ENCODE data around the gene LTB. TPM values are rescaled to one million over a fixed set of nuclear protein-coding genes. Genes with fewer than 3 reads are reported as not detected.

LTB gene
- total and polyA plus RNA-seq, 2 of the 13 experiments (the other 11 are each of a cell fraction or from before 2014, with no cell fraction given): 0.09 to 0.22 TPM

- H3K4me2 ChIP-seq (ENCODE audit: low read depth, low read length): peak overlapping the region; percentile 91
- in situ Hi-C loops (cut with HindIII; ENCODE audit: extremely low pct_ligation_motif_present, low pct_unique_long_range_greater_than_20kb) (no loop called here), intact Hi-C loops (cut with micrococcal nuclease; ENCODE audit: unreplicated experiment) (no loop called here)
- no peak overlapping the region for H2AFZ ChIP-seq (ENCODE audit: low read length)
- ChIA-PET CTCF (ENCODE audit: low intra/inter-chr PET ratio, low total read pairs) (interaction anchor here (1.4 kb wide), 1 partner anchor 17 kb away, joined by 3 read pairs; no protein-coding TSS in a partner anchor), POLR2A (interaction anchor here (1.2 to 2.1 kb wide), 6 partner anchors 17 to 247 kb away, joined by 3 to 10 read pairs (median 4); partner anchors contain the start of genes BAG6, C6orf47, DDX39B and NEU1)
- H3K27ac ChIP-seq (ENCODE audit: extremely low read length, insufficient read depth, low read length): no peak overlapping the region
- TF ChIP-seq MAFF (IDR thresholded peaks at IDR 0.05; ENCODE audit: low read depth, low read length): 0 out of 2 replicates have a peak, but pooled peaks have one; percentile 5
- TF ChIP-seq MAFK (conservative IDR thresholded peaks at IDR 0.05 in 1 of 2, IDR thresholded peaks at IDR 0.05 in 1 of 2; ENCODE audit: low read length in 2 of 2): peak in 1 of 2 experiments; percentile 22; a peak in 1 of 4 replicates
- TF ChIP-seq ZFP91 (CRISPR knock-in tag; IDR thresholded peaks at IDR 0.05; ENCODE audit: borderline replicate concordance): 0 out of 2 replicates have a peak, but pooled peaks have one; percentile 6
- TF ChIP-seq ZNF629 (CRISPR knock-in tag; conservative IDR thresholded peaks at IDR 0.05): no peak
- H3K9me3 ChIP-seq (ENCODE audit: low read length): no peaks in the 10 kb centered on the region
- no peak for DNase-seq (ENCODE audit: low spot score)
- ATAC-seq: no peak
- H4K20me1 ChIP-seq (ENCODE audit: insufficient read depth, low read length): no peaks in the 10 kb centered on the region
- no peaks in the 10 kb centered on the region for H3K36me3 ChIP-seq (replicated peaks in 1 of 2; ENCODE audit: control insufficient read depth in 1 of 2, insufficient read depth in 2 of 2, low read length in 2 of 2)
- no peaks in the 10 kb centered on the region for H3K79me2 ChIP-seq (ENCODE audit: insufficient read depth, low read length)
- no peak for FAIRE-seq
- H3K27me3 ChIP-seq (ENCODE audit: control insufficient read depth in 1 of 2, insufficient read depth in 2 of 2, low read length in 2 of 2): no peaks in the 10 kb centered on the region
- H3K4me3 ChIP-seq (replicated peaks in 1 of 3; ENCODE audit: insufficient read depth in 1 of 3, low read depth in 2 of 3, low read length in 3 of 3): no peak overlapping the region
- BruUV-seq (replicated peaks): no TSS peak
- H3K4me1 ChIP-seq (ENCODE audit: insufficient read depth, low read length): peaks cover 39% of the 10 kb centered on the region
- H3K9ac ChIP-seq (ENCODE audit: insufficient read depth, low read depth, low read length): no peak overlapping the region
- whole genome bisulfite sequencing (ENCODE audit: low lambda C conversion rate): 59% methylated on average over 7 of the region's 7 CpGs
Observed at GRCh38 chr6:31615748-31616147, 33.5 kb upstream of the LTB start.
